ENCODE measurements around the gene WDR81. TPM values are rescaled to one million over a fixed set of nuclear protein-coding genes. Genes with fewer than 3 reads are reported as not detected.
A peak's percentile ranks its signal among the peaks of the same experiment; 100 is the strongest.
"Not testable (repeated sequence)": the region's sequence is repeated elsewhere in the genome, so short reads cannot be mapped to it uniquely, and the experiment has no call there.

The WDR81 gene
- total and polyA plus RNA-seq, 5 donors from 2014 or later: 10.6 to 48.4 (median 11.2) TPM

GRCh38 chr17:1693339-1693738 lies 31.2 kb upstream of the WDR81 start:
- no peaks in the 10 kb centered on the region for H3K36me3 Mint-ChIP-seq
- DNase-seq: no peak
- H3K36me3 ChIP-seq (ENCODE audit: control insufficient read depth, insufficient read depth, low read length): no peaks in the 10 kb centered on the region
- H3K4me1 Mint-ChIP-seq: no peaks in the 10 kb centered on the region
- no peak overlapping the region for H3K4me3 ChIP-seq (ENCODE audit: low read depth, low read length)
- no peaks in the 10 kb centered on the region for H3K4me1 ChIP-seq (ENCODE audit: control insufficient read depth, insufficient read depth, low read length, poor library complexity, severe bottlenecking)
- peaks cover 10% of the 10 kb centered on the region for H3K27me3 Mint-ChIP-seq
- peaks cover 0 to 5% (median 0%) of the 10 kb centered on the region in 7 donors for H3K9me3 Mint-ChIP-seq
- no peaks in the 10 kb centered on the region for H3K27me3 ChIP-seq (ENCODE audit: control insufficient read depth, insufficient read depth, low read length)
- no peak overlapping the region for H3K27ac ChIP-seq (ENCODE audit: insufficient read depth, low read length, poor library complexity, severe bottlenecking)
- ATAC-seq (ENCODE audit: low read depth in 2 of 2): no peak
- H3K4me3 Mint-ChIP-seq: no peak overlapping the region
- H3K9me3 ChIP-seq (ENCODE audit: control insufficient read depth in 2 of 2, low read length in 2 of 2): no peaks in the 10 kb centered on the region
- H3K27ac Mint-ChIP-seq: peak overlapping the region in 1 of 3 donors; percentile 97

- no peaks in the 10 kb centered on the region for H3K4me1 Mint-ChIP-seq
- no peaks in the 10 kb centered on the region for H3K9me3 ChIP-seq (ENCODE audit: control insufficient read depth in 2 of 2, low read length in 2 of 2)
- DNase-seq: no peak
- no peak overlapping the region for H3K4me3 ChIP-seq (ENCODE audit: low read depth, low read length)
- no peaks in the 10 kb centered on the region for H3K27me3 ChIP-seq (ENCODE audit: control insufficient read depth, insufficient read depth, low read length)
- no peak for ATAC-seq (ENCODE audit: low read depth in 2 of 2)
- H3K4me3 Mint-ChIP-seq: no peak overlapping the region
- peaks cover 0 to 5% (median 0%) of the 10 kb centered on the region in 7 donors for H3K9me3 Mint-ChIP-seq
- H3K27ac Mint-ChIP-seq: no peak overlapping the region
- no peaks in the 10 kb centered on the region for H3K36me3 Mint-ChIP-seq
- H3K4me1 ChIP-seq (ENCODE audit: control insufficient read depth, insufficient read depth, low read length, poor library complexity, severe bottlenecking): no peaks in the 10 kb centered on the region
- no peak overlapping the region for H3K27ac ChIP-seq (ENCODE audit: insufficient read depth, low read length, poor library complexity, severe bottlenecking)
- peaks cover 21% of the 10 kb centered on the region for H3K27me3 Mint-ChIP-seq
- H3K36me3 ChIP-seq (ENCODE audit: control insufficient read depth, insufficient read depth, low read length): no peaks in the 10 kb centered on the region
Measured at GRCh38 chr17:1695365-1695764, 29.1 kb upstream of the WDR81 start.

- ATAC-seq (ENCODE audit: low read depth in 2 of 2) (no peak), DNase-seq (no peak)
- Histone ChIP-seq H3K27me3 (ENCODE audit: control insufficient read depth, insufficient read depth, low read length) (no peaks in the 10 kb centered on the region), H3K4me1 (ENCODE audit: control insufficient read depth, insufficient read depth, low read length, poor library complexity, severe bottlenecking) (no peaks in the 10 kb centered on the region), H3K27ac (ENCODE audit: insufficient read depth, low read length, poor library complexity, severe bottlenecking) (no peak overlapping the region), H3K9me3 (ENCODE audit: control insufficient read depth in 2 of 2, low read length in 2 of 2) (no peaks in the 10 kb centered on the region), H3K4me3 (ENCODE audit: low read depth, low read length) (no peak overlapping the region), H3K36me3 (ENCODE audit: control insufficient read depth, insufficient read depth, low read length) (no peaks in the 10 kb centered on the region)
- Mint-ChIP-seq H3K36me3 (no peaks in the 10 kb centered on the region), H3K4me1 (no peaks in the 10 kb centered on the region), H3K27ac (no peak overlapping the region), H3K4me3 (no peak overlapping the region), H3K9me3 (no peaks in the 10 kb centered on the region), H3K27me3 (peaks cover 17% of the 10 kb centered on the region)
Measured at GRCh38 chr17:1697681-1698080, 26.8 kb upstream of the WDR81 start.

GRCh38 chr17:1699891-1700290 lies 24.6 kb upstream of the WDR81 start:
- not testable (repeated sequence) for H3K4me3 Mint-ChIP-seq; H3K36me3 Mint-ChIP-seq; H3K9me3 ChIP-seq (ENCODE audit: control insufficient read depth in 2 of 2, low read length in 2 of 2); H3K4me1 Mint-ChIP-seq; ATAC-seq (ENCODE audit: low read depth in 2 of 2); H3K27me3 ChIP-seq (ENCODE audit: control insufficient read depth, insufficient read depth, low read length); H3K4me1 ChIP-seq (ENCODE audit: control insufficient read depth, insufficient read depth, low read length, poor library complexity, severe bottlenecking); H3K9me3 Mint-ChIP-seq; H3K27ac ChIP-seq (ENCODE audit: insufficient read depth, low read length, poor library complexity, severe bottlenecking); H3K27ac Mint-ChIP-seq; H3K4me3 ChIP-seq (ENCODE audit: low read depth, low read length); H3K36me3 ChIP-seq (ENCODE audit: control insufficient read depth, insufficient read depth, low read length); DNase-seq
- peaks cover 30% of the 10 kb centered on the region for H3K27me3 Mint-ChIP-seq

- peaks cover 0 to 2% (median 0%) of the 10 kb centered on the region in 7 donors for H3K9me3 Mint-ChIP-seq
- no peak for ATAC-seq (ENCODE audit: low read depth in 2 of 2)
- peaks cover 0 to 4% (median 2%) of the 10 kb centered on the region in 4 donors for H3K4me1 Mint-ChIP-seq
Measured at GRCh38 chr17:1703063-1703462, 21.4 kb upstream of the WDR81 start.

GRCh38 chr17:1705004-1705403 lies 19.5 kb upstream of the WDR81 start:
- H3K36me3 Mint-ChIP-seq: no peaks in the 10 kb centered on the region
- H3K4me1 ChIP-seq (ENCODE audit: control insufficient read depth, insufficient read depth, low read length, poor library complexity, severe bottlenecking): peaks cover 7% of the 10 kb centered on the region
- DNase-seq: no peak
- H3K27ac ChIP-seq (ENCODE audit: insufficient read depth, low read length, poor library complexity, severe bottlenecking): no peak overlapping the region
- no peaks in the 10 kb centered on the region for H3K9me3 ChIP-seq (ENCODE audit: control insufficient read depth in 2 of 2, low read length in 2 of 2)
- H3K4me1 Mint-ChIP-seq: peaks cover 0 to 9% (median 2%) of the 10 kb centered on the region in 4 donors
- H3K9me3 Mint-ChIP-seq: peaks cover 0 to 2% (median 0%) of the 10 kb centered on the region in 7 donors
- no peak overlapping the region for H3K4me3 Mint-ChIP-seq
- no peak for ATAC-seq (ENCODE audit: low read depth in 2 of 2)
- H3K4me3 ChIP-seq (ENCODE audit: low read depth, low read length): no peak overlapping the region
- H3K27me3 ChIP-seq (ENCODE audit: control insufficient read depth, insufficient read depth, low read length): no peaks in the 10 kb centered on the region
- H3K36me3 ChIP-seq (ENCODE audit: control insufficient read depth, insufficient read depth, low read length): no peaks in the 10 kb centered on the region
- peaks cover 43% of the 10 kb centered on the region for H3K27me3 Mint-ChIP-seq
- H3K27ac Mint-ChIP-seq: peak overlapping the region in 1 of 3 donors; percentile 96

More at GRCh38 chr17:1703063-1703462, 21.4 kb upstream of the WDR81 start:
- Histone ChIP-seq H3K4me3 (ENCODE audit: low read depth, low read length) (no peak overlapping the region), H3K27me3 (ENCODE audit: control insufficient read depth, insufficient read depth, low read length) (no peaks in the 10 kb centered on the region), H3K27ac (ENCODE audit: insufficient read depth, low read length, poor library complexity, severe bottlenecking) (no peak overlapping the region), H3K9me3 (ENCODE audit: control insufficient read depth in 2 of 2, low read length in 2 of 2) (no peaks in the 10 kb centered on the region), H3K36me3 (ENCODE audit: control insufficient read depth, insufficient read depth, low read length) (no peaks in the 10 kb centered on the region), H3K4me1 (ENCODE audit: control insufficient read depth, insufficient read depth, low read length, poor library complexity, severe bottlenecking) (no peaks in the 10 kb centered on the region)
- no peak for DNase-seq
- no peaks in the 10 kb centered on the region for H3K36me3 Mint-ChIP-seq
- H3K4me3 Mint-ChIP-seq: no peak overlapping the region
- H3K27ac Mint-ChIP-seq: peak overlapping the region in 1 of 3 donors; percentile 54
- H3K27me3 Mint-ChIP-seq: peaks cover 48% of the 10 kb centered on the region

- no peaks in the 10 kb centered on the region for H3K36me3 ChIP-seq (ENCODE audit: control insufficient read depth, insufficient read depth, low read length)
- Mint-ChIP-seq H3K27ac (no peak overlapping the region), H3K4me1 (peaks cover 0 to 23% (median 5%) of the 10 kb centered on the region in 4 donors), H3K4me3 (peak overlapping the region in 2 of 4 donors; percentile 6 to 72), H3K27me3 (peaks cover 56% of the 10 kb centered on the region), H3K36me3 (no peaks in the 10 kb centered on the region), H3K9me3 (peaks cover 0 to 2% (median 0%) of the 10 kb centered on the region in 7 donors)
- H3K27me3 ChIP-seq (ENCODE audit: control insufficient read depth, insufficient read depth, low read length): no peaks in the 10 kb centered on the region
- DNase-seq: no peak
- no peak overlapping the region for H3K27ac ChIP-seq (ENCODE audit: insufficient read depth, low read length, poor library complexity, severe bottlenecking)
- peaks cover 17% of the 10 kb centered on the region for H3K4me1 ChIP-seq (ENCODE audit: control insufficient read depth, insufficient read depth, low read length, poor library complexity, severe bottlenecking)
- H3K9me3 ChIP-seq (ENCODE audit: control insufficient read depth in 2 of 2, low read length in 2 of 2): no peaks in the 10 kb centered on the region
- H3K4me3 ChIP-seq (ENCODE audit: low read depth, low read length): no peak overlapping the region
- ATAC-seq (ENCODE audit: low read depth in 2 of 2): peak in 1 of 2 donors; percentile 32
Measured at GRCh38 chr17:1707107-1707506, 17.4 kb upstream of the WDR81 start.

GRCh38 chr17:1708791-1709346 lies 15.6 kb upstream of the WDR81 start:
- Mint-ChIP-seq H3K27me3 (peaks cover 50% of the 10 kb centered on the region), H3K4me1 (peaks cover 0 to 26% (median 5%) of the 10 kb centered on the region in 4 donors), H3K27ac (peak overlapping the region in 1 of 3 donors; percentile 56), H3K4me3 (peak overlapping the region in 2 of 4 donors; percentile 8 to 56)
- H3K4me1 ChIP-seq (ENCODE audit: control insufficient read depth, insufficient read depth, low read length, poor library complexity, severe bottlenecking): peaks cover 17% of the 10 kb centered on the region
- not testable (repeated sequence) for H3K36me3 ChIP-seq (ENCODE audit: control insufficient read depth, insufficient read depth, low read length); H3K36me3 Mint-ChIP-seq; ATAC-seq (ENCODE audit: low read depth in 2 of 2); H3K4me3 ChIP-seq (ENCODE audit: low read depth, low read length); H3K27ac ChIP-seq (ENCODE audit: insufficient read depth, low read length, poor library complexity, severe bottlenecking); DNase-seq; H3K9me3 ChIP-seq (ENCODE audit: control insufficient read depth in 2 of 2, low read length in 2 of 2); H3K27me3 ChIP-seq (ENCODE audit: control insufficient read depth, insufficient read depth, low read length); H3K9me3 Mint-ChIP-seq
